PC-9 (cell line): ENCODE measurements around the gene GPR142.

Source experiments
- CTCF ChIP-seq: fragments of 200-600 bp; sonication (generic); conservative IDR thresholded peaks from 2 replicates; pipeline ENCODE4 v1.6.1; 2017; ENCODE audit warnings: mixed run types, antibody characterized with exemption, mild to moderate bottlenecking, moderate library complexity
- EZH2 ChIP-seq: fragments of 200-600 bp; sonication (generic); IDR thresholded peaks from 2 replicates; pipeline ENCODE4 v1.8.0; 2017; ENCODE audit warnings: antibody characterized with exemption, low read depth

GRCh38 chr17:74330446-74330845 lies 36.9 kb upstream of the GPR142 start:
- TF ChIP-seq CTCF (no peak), EZH2 (no peak)
